K562 (cell line): ENCODE measurements around the gene DYRK1B. TPM values are rescaled to one million over a fixed set of nuclear protein-coding genes. Genes with fewer than 3 reads are reported as not detected.
A peak's percentile ranks its signal among the peaks of the same experiment; 100 is the strongest.

Experiments used
- BACH1 ChIP-seq: fragments of 200-800 bp; sonication (Bioruptor generic); IDR thresholded peaks from 2 replicates; pipeline ENCODE4 v1.6.1; 2016; ENCODE audit warnings: missing genetic modification characterization, missing compliant biosample characterization
- BCOR ChIP-seq: fragments of 450-650 bp; IDR thresholded peaks from 2 replicates; pipeline ENCODE4 v1.6.1; 2016
- CBFA2T3 ChIP-seq: fragments of 450-650 bp; IDR thresholded peaks from 2 replicates; pipeline ENCODE4 v1.6.1; 2017
- CCAR2 ChIP-seq: fragments of 200-400 bp; formaldehyde crosslinking; IDR thresholded peaks from 2 replicates; pipeline ENCODE4 v1.6.1; 2017; ENCODE audit warnings: mild to moderate bottlenecking, low read depth, low read length
- FOXK2 ChIP-seq, 2 experiments: fragments of 450-650 bp; IDR thresholded peaks in 1 of 2; conservative IDR thresholded peaks in 1 of 2; 2 replicates each; pipeline ENCODE4 v1.6.1; 2016; ENCODE audit warnings: low read depth in 2 of 2, mild to moderate bottlenecking in 1 of 2
- HNRNPL ChIP-seq: fragments of 200-400 bp; formaldehyde crosslinking; IDR thresholded peaks from 2 replicates; pipeline ENCODE4 v1.6.1; 2017; ENCODE audit warnings: low read depth, mild to moderate bottlenecking, low read length
- MEIS2 ChIP-seq: fragments of 450-650 bp; IDR thresholded peaks from 2 replicates; pipeline ENCODE4 v1.6.1; 2014; ENCODE audit warnings: mild to moderate bottlenecking; ENCODE audit not compliant: partially characterized antibody
- NR4A1 ChIP-seq, 2 experiments: fragments of 250-450 bp in 1 of 2; fragments of 450-650 bp in 1 of 2; sonication (Bioruptor Pico) in 1 of 2; IDR thresholded peaks; 2 replicates each; pipeline versions ENCODE4 v1.4.0 to v1.6.1; 2016 to 2020; ENCODE audit warnings: mild to moderate bottlenecking in 2 of 2, missing compliant biosample characterization in 1 of 2, missing genetic modification characterization in 1 of 2, moderate library complexity in 1 of 2
- RBM17 ChIP-seq: fragments of 200-400 bp; formaldehyde crosslinking; IDR thresholded peaks from 2 replicates; pipeline ENCODE4 v1.6.1; 2017; ENCODE audit warnings: low read depth, mild to moderate bottlenecking, low read length, borderline replicate concordance
- TRIM24 ChIP-seq, 2 experiments: fragments of 450-650 bp; IDR thresholded peaks; 2 replicates each; pipeline ENCODE4 v1.6.1; 2016
- ZNF584 ChIP-seq: fragments of 200-800 bp; sonication (Bioruptor generic); IDR thresholded peaks from 2 replicates; pipeline ENCODE4 v1.6.1; 2016; ENCODE audit warnings: low read depth, mild to moderate bottlenecking, missing genetic modification characterization, missing compliant biosample characterization
- polyA plus RNA-seq, 8 experiments: library from polyadenylated mRNA; depleted of rRNA in 4 of 8; stranded (reverse) in 5 of 8; unstranded in 3 of 8; fragments of >200 nt; fragmentation: Nextera tagmentation in 2 of 8; fragmentation: Illumina TruSeq in 1 of 8; extraction: Ambion mirVana in 2 of 8; extraction: Trizol in 1 of 8; gene quantifications; 2 replicates each; pipeline versions ENCODE4 v1.2.1 to v1.2.3, GENCODE V29; 2011 to 2014; ENCODE audit warnings: inconsistent platforms in 1 of 8, missing spikeins in 1 of 8
- total RNA-seq, 7 experiments: library from RNA; depleted of rRNA in 6 of 7; stranded (reverse); fragments of >200 nt in 6 of 7; fragmentation: Illumina TruSeq in 2 of 7; extraction: Trizol in 2 of 7; gene quantifications; 2 replicates each; pipeline versions ENCODE4 v1.2.1 to v1.2.3, GENCODE V29; 2011 to 2021; ENCODE audit warnings: low replicate concordance in 1 of 7
- TF ChIP-seq, protein P1 (sequence below): IDR thresholded peaks from 2 replicates; pipeline ENCODE4 v1.6.1; 2016; ENCODE audit warnings: missing genetic modification characterization, missing compliant biosample characterization
- TF ChIP-seq, protein P2 (sequence below): fragments of 250-450 bp; sonication (Bioruptor Pico); IDR thresholded peaks from 2 replicates; pipeline ENCODE4 v1.4.0; 2020
- TF ChIP-seq, protein P3 (sequence below): fragments of 200-800 bp; sonication (Bioruptor generic); IDR thresholded peaks from 2 replicates; pipeline ENCODE4 v1.6.1; 2017; ENCODE audit warnings: missing genetic modification characterization, missing compliant biosample characterization
- TF ChIP-seq, protein P4 (sequence below): fragments of 450-650 bp; formaldehyde crosslinking; IDR thresholded peaks from 2 replicates; pipeline ENCODE4 v1.4.0; 2020; ENCODE audit warnings: mild to moderate bottlenecking
- TF ChIP-seq, protein P5 (sequence below): fragments of 450-650 bp; formaldehyde crosslinking; conservative IDR thresholded peaks from 2 replicates; pipeline ENCODE4 v1.4.0; 2022; ENCODE audit warnings: mild to moderate bottlenecking, missing genetic modification characterization

The DYRK1B gene
- total and polyA plus RNA-seq, 9 of the 15 experiments (the other 6 are each of a cell fraction or from before 2014, with no cell fraction given): 0.91 to 5.2 (median 1.5) TPM; not detected in 2

DNA sequence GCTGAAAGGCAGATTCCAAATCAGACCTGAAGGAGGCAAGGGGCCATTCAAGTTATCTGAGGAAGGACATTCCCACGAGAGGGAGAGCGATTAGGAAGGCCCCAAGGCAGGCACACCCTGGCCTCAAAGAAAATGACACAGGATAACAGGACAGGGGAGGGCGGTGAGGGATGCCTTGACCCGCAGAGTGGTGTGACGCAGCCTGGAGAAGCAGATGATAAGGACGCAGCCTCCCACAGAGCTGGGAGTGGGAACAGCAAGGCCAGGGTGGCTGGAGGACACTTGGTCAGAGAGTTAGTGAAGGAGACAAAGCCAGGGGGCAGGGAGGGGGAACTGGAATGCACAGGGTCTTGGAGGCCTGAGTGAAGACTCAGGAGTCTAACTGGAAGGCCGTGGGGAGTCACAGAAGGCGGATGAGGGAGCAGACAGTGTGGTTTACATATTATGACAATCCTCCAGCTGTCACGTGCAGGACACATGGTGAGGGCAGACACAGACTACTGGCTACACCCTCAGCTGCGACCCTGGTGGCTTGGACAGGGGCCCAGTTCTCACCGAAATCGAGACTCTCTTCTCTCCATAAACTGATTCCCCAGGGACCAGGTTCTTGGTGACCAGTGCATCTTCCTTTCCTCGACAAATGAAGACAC, 5.8 kb upstream of the DYRK1B start (continued):
- TF ChIP-seq, protein P1, sequence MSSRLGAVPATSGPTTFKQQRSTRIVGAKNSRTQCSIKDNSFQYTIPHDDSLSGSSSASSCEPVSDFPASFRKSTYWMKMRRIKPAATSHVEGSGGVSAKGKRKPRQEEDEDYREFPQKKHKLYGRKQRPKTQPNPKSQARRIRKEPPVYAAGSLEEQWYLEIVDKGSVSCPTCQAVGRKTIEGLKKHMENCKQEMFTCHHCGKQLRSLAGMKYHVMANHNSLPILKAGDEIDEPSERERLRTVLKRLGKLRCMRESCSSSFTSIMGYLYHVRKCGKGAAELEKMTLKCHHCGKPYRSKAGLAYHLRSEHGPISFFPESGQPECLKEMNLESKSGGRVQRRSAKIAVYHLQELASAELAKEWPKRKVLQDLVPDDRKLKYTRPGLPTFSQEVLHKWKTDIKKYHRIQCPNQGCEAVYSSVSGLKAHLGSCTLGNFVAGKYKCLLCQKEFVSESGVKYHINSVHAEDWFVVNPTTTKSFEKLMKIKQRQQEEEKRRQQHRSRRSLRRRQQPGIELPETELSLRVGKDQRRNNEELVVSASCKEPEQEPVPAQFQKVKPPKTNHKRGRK (tag): no peak
- TF ChIP-seq, protein P2, sequence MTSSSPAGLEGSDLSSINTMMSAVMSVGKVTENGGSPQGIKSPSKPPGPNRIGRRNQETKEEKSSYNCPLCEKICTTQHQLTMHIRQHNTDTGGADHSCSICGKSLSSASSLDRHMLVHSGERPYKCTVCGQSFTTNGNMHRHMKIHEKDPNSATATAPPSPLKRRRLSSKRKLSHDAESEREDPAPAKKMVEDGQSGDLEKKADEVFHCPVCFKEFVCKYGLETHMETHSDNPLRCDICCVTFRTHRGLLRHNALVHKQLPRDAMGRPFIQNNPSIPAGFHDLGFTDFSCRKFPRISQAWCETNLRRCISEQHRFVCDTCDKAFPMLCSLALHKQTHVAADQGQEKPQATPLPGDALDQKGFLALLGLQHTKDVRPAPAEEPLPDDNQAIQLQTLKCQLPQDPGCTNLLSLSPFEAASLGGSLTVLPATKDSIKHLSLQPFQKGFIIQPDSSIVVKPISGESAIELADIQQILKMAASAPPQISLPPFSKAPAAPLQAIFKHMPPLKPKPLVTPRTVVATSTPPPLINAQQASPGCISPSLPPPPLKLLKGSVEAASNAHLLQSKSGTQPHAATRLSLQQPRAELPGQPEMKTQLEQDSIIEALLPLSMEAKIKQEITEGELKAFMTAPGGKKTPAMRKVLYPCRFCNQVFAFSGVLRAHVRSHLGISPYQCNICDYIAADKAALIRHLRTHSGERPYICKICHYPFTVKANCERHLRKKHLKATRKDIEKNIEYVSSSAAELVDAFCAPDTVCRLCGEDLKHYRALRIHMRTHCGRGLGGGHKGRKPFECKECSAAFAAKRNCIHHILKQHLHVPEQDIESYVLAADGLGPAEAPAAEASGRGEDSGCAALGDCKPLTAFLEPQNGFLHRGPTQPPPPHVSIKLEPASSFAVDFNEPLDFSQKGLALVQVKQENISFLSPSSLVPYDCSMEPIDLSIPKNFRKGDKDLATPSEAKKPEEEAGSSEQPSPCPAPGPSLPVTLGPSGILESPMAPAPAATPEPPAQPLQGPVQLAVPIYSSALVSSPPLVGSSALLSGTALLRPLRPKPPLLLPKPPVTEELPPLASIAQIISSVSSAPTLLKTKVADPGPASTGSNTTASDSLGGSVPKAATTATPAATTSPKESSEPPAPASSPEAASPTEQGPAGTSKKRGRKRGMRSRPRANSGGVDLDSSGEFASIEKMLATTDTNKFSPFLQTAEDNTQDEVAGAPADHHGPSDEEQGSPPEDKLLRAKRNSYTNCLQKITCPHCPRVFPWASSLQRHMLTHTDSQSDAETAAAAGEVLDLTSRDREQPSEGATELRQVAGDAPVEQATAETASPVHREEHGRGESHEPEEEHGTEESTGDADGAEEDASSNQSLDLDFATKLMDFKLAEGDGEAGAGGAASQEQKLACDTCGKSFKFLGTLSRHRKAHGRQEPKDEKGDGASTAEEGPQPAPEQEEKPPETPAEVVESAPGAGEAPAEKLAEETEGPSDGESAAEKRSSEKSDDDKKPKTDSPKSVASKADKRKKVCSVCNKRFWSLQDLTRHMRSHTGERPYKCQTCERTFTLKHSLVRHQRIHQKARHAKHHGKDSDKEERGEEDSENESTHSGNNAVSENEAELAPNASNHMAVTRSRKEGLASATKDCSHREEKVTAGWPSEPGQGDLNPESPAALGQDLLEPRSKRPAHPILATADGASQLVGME: 0 out of 2 replicates have a peak, but pooled peaks have one; percentile 21
- TF ChIP-seq RBM17 (no peak), FOXK2 (conservative IDR thresholded peaks at IDR 0.05 in 1 of 2, IDR thresholded peaks at IDR 0.05 in 1 of 2; ENCODE audit: low read depth in 2 of 2) (peak in 1 of 2 experiments; percentile 40; a peak in 1 of 4 replicates), MEIS2 (no peak), CBFA2T3 (peak; percentile 67), CCAR2 (no peak), ZNF584 (CRISPR knock-in tag) (no peak), BACH1 (tag) (no peak), TRIM24 (IDR thresholded peaks at IDR 0.05) (no peak), NR4A1 (CRISPR knock-in tag; IDR thresholded peaks at IDR 0.05) (no peak), NR4A1 (tag; IDR thresholded peaks at IDR 0.05) (peak; percentile 65; the same call in 1 of the 2 replicates), HNRNPL (no peak), BCOR (no peak)
- TF ChIP-seq, protein P3, sequence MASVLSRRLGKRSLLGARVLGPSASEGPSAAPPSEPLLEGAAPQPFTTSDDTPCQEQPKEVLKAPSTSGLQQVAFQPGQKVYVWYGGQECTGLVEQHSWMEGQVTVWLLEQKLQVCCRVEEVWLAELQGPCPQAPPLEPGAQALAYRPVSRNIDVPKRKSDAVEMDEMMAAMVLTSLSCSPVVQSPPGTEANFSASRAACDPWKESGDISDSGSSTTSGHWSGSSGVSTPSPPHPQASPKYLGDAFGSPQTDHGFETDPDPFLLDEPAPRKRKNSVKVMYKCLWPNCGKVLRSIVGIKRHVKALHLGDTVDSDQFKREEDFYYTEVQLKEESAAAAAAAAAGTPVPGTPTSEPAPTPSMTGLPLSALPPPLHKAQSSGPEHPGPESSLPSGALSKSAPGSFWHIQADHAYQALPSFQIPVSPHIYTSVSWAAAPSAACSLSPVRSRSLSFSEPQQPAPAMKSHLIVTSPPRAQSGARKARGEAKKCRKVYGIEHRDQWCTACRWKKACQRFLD (CRISPR knock-in tag): no peak; the same call in 1 of the 2 replicates
- TF ChIP-seq, protein P4, sequence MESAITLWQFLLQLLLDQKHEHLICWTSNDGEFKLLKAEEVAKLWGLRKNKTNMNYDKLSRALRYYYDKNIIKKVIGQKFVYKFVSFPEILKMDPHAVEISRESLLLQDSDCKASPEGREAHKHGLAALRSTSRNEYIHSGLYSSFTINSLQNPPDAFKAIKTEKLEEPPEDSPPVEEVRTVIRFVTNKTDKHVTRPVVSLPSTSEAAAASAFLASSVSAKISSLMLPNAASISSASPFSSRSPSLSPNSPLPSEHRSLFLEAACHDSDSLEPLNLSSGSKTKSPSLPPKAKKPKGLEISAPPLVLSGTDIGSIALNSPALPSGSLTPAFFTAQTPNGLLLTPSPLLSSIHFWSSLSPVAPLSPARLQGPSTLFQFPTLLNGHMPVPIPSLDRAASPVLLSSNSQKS: no peak
- TF ChIP-seq, protein P5, sequence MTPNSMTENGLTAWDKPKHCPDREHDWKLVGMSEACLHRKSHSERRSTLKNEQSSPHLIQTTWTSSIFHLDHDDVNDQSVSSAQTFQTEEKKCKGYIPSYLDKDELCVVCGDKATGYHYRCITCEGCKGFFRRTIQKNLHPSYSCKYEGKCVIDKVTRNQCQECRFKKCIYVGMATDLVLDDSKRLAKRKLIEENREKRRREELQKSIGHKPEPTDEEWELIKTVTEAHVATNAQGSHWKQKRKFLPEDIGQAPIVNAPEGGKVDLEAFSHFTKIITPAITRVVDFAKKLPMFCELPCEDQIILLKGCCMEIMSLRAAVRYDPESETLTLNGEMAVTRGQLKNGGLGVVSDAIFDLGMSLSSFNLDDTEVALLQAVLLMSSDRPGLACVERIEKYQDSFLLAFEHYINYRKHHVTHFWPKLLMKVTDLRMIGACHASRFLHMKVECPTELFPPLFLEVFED (CRISPR knock-in tag): no peak
